Gastroesophageal sphincter (tissue), 4 donors: ENCODE measurements around the gene COA5. TPM values are rescaled to one million over a fixed set of nuclear protein-coding genes. Genes with fewer than 3 reads are reported as not detected.

Experiments
- ATAC-seq: fragments of 150-250 bp; one replicate; pipeline ENCODE4 v1.9.1; 2016; ENCODE audit warnings: mild to moderate bottlenecking, moderate library complexity
- H3K27ac ChIP-seq, 4 donors: fragments of 200-600 bp; sonication (generic) in 3 of 4; 1 replicate in 3 of 4; 2 replicates in 1 of 4; pipeline ENCODE4 v1.5.1; 2016 to 2019
- H3K27me3 ChIP-seq: fragments of 200-600 bp; sonication (generic); one replicate; pipeline ENCODE4 v1.5.1; 2019
- H3K36me3 ChIP-seq, 2 donors: fragments of 200-600 bp; sonication (generic); one replicate each; pipeline ENCODE4 v1.5.1; 2019; ENCODE audit warnings: control low read depth in 1 of 2
- H3K4me1 ChIP-seq, 3 donors: fragments of 200-600 bp; sonication (generic); 1 replicate in 2 of 3; 2 replicates in 1 of 3; pipeline ENCODE4 v1.5.1; 2016 to 2019; ENCODE audit warnings: control low read depth in 2 of 3
- H3K4me3 ChIP-seq, 2 donors: fragments of 200-600 bp; sonication (generic); one replicate each; pipeline ENCODE4 v1.5.1; 2019; ENCODE audit warnings: mild to moderate bottlenecking in 1 of 2, moderate library complexity in 1 of 2
- H3K9me3 ChIP-seq, 3 donors: fragments of 200-600 bp; sonication (generic); one replicate each; pipeline ENCODE4 v1.5.1; 2017 to 2019; ENCODE audit warnings: control low read depth in 2 of 3
- EP300 ChIP-seq: sonication (generic); formaldehyde crosslinking; IDR thresholded peaks from one replicate; pipeline ENCODE4 v1.6.1; 2017; ENCODE audit warnings: antibody characterized with exemption, mild to moderate bottlenecking
- POLR2A ChIP-seq, 2 donors: fragments of 450-650 bp; IDR thresholded peaks; one replicate each; pipeline ENCODE4 v1.6.1; 2017; ENCODE audit warnings: antibody characterized with exemption in 2 of 2, mild to moderate bottlenecking in 2 of 2, moderate library complexity in 1 of 2
- POLR2AphosphoS5 ChIP-seq: sonication (generic); formaldehyde crosslinking; IDR thresholded peaks from one replicate; pipeline ENCODE4 v1.6.1; 2017; ENCODE audit warnings: antibody characterized with exemption
- WGBS, 2 donors: methylation state at CpG; one replicate each; pipeline ENCODE4 v1.1.5; 2018; ENCODE audit warnings: low coverage in 1 of 2; 5-methylcytosine and 5-hydroxymethylcytosine counted together
- total RNA-seq, 4 donors: library from RNA; depleted of rRNA; stranded (reverse); fragments of >200 nt; gene quantifications; one replicate each; pipeline ENCODE4 v1.1.0, GENCODE V29; 2016
- TF ChIP-seq, protein P1 (sequence below), 4 experiments: fragments of 200-600 bp in 2 of 4; fragments of 450-650 bp in 2 of 4; sonication (generic) in 1 of 4; IDR thresholded peaks; one replicate each; pipeline ENCODE4 v1.5.1; 2017 to 2019; ENCODE audit warnings: antibody characterized with exemption in 4 of 4, mild to moderate bottlenecking in 2 of 4, moderate library complexity in 2 of 4

Gene COA5
- total RNA-seq, 4 donors from 2014 or later, result 35.1 to 64.9 (median 42.3) TPM

DNA sequence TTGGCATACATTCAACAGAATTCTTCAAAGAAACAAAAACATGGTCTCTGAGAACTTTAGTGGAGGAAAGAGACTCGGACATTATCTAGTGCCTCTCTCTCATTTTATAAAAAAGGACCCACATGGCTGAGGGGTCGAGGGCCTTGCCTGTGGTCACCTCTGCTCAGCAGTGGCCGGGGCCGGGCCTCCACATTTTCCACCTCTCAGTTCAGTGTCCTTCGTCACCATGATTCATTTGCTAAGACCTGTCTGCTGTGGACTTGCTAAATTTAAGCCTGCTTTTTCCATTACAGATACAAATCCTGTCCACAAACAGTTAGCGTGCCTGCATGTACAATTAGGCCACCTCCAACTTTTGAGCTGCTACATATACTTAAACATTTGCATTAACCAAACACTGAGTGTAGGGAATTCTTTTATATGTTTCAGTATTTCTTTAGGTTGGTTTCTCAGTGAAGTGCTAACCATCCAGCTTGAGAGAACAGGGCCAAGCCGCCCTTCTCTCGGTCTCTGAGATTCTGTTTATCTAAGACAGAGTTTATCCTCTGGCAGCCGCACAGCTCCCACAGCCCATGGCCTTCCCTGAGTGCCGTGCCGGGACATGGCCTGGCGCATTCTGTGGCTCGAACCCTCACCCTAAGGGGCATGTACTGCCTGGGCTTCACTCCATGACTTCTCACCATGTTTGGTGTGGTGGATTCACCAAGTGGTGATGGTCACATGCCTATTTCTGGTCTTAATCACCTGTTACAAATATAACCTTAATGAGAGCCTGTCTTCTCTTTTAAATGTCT is 46.2 kb downstream of the COA5 start:
- H3K4me3 ChIP-seq, result no peak overlapping the region

GRCh38 chr2:98561018-98561417 is 47.3 kb downstream of the COA5 start:
- WGBS, 2 donors, result 73 to 79% methylated on average over 9 of the region's 9 CpGs
- Histone ChIP-seq H3K4me3 (no peak overlapping the region), H3K36me3 (peaks cover 0 to 69% of the 10 kb centered on the region in 2 donors), H3K27me3 (no peaks in the 10 kb centered on the region), H3K4me1 (peaks cover 0 to 50% (median 0%) of the 10 kb centered on the region in 3 donors), H3K27ac (peak overlapping the region; percentile 66 to 85 (median 83)), H3K9me3 (no peaks in the 10 kb centered on the region)
- no peak for ATAC-seq
- TF ChIP-seq EP300, result no peak

More for the DNA sequence above, 46.2 kb downstream of the COA5 start:
- WGBS, 2 donors, result 28 to 42% methylated on average over 13 of the region's 13 CpGs
- no peaks in the 10 kb centered on the region for H3K9me3 ChIP-seq
- H3K27me3 ChIP-seq, result no peaks in the 10 kb centered on the region
- H3K27ac ChIP-seq, result peak overlapping the region; percentile 66 to 85 (median 83)
- ATAC-seq, result peak; percentile 32
- peaks cover 0 to 50% (median 0%) of the 10 kb centered on the region in 3 donors for H3K4me1 ChIP-seq
- TF ChIP-seq POLR2A (IDR thresholded peaks at IDR 0.05) (no peak), POLR2AphosphoS5 (no peak), EP300 (no peak)
- TF ChIP-seq, protein P1, sequence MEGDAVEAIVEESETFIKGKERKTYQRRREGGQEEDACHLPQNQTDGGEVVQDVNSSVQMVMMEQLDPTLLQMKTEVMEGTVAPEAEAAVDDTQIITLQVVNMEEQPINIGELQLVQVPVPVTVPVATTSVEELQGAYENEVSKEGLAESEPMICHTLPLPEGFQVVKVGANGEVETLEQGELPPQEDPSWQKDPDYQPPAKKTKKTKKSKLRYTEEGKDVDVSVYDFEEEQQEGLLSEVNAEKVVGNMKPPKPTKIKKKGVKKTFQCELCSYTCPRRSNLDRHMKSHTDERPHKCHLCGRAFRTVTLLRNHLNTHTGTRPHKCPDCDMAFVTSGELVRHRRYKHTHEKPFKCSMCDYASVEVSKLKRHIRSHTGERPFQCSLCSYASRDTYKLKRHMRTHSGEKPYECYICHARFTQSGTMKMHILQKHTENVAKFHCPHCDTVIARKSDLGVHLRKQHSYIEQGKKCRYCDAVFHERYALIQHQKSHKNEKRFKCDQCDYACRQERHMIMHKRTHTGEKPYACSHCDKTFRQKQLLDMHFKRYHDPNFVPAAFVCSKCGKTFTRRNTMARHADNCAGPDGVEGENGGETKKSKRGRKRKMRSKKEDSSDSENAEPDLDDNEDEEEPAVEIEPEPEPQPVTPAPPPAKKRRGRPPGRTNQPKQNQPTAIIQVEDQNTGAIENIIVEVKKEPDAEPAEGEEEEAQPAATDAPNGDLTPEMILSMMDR (IDR thresholded peaks at IDR 0.05), result no peak
- peaks cover 0 to 73% of the 10 kb centered on the region in 2 donors for H3K36me3 ChIP-seq

- peak; percentile 48 for TF ChIP-seq POLR2AphosphoS5
- TF ChIP-seq, protein P1 (IDR thresholded peaks at IDR 0.05), result no peak
- H3K27ac ChIP-seq, result peak overlapping the region; percentile 66 to 85 (median 83)
- peaks cover 0 to 50% (median 0%) of the 10 kb centered on the region in 3 donors for H3K4me1 ChIP-seq
These were observed 48.0 kb downstream of the COA5 start for GRCh38 chr2:98560256-98560771.

GRCh38 chr2:98559581-98559980 is 48.7 kb downstream of the COA5 start:
- Histone ChIP-seq H3K27me3 (no peaks in the 10 kb centered on the region), H3K27ac (peak overlapping the region in 3 of 4 donors; percentile 82 to 85 (median 84)), H3K9me3 (no peaks in the 10 kb centered on the region), H3K4me3 (no peak overlapping the region), H3K36me3 (peaks cover 0 to 69% of the 10 kb centered on the region in 2 donors), H3K4me1 (peaks cover 0 to 50% (median 0%) of the 10 kb centered on the region in 3 donors)
- ATAC-seq, result no peak
- TF ChIP-seq, protein P1 (IDR thresholded peaks at IDR 0.05), result no peak
- TF ChIP-seq EP300 (no peak), POLR2A (IDR thresholded peaks at IDR 0.05) (no peak), POLR2AphosphoS5 (no peak)
- WGBS, 2 donors, result 89 to 95% methylated on average over 3 of the region's 3 CpGs

More at GRCh38 chr2:98560256-98560771, 48.0 kb downstream of the COA5 start:
- no peak overlapping the region for H3K4me3 ChIP-seq
- H3K9me3 ChIP-seq, result no peaks in the 10 kb centered on the region
- peaks cover 0 to 69% of the 10 kb centered on the region in 2 donors for H3K36me3 ChIP-seq
- H3K27me3 ChIP-seq, result no peaks in the 10 kb centered on the region
- WGBS, 2 donors, result 37 to 60% methylated on average over 2 to 4 of the region's 9 CpGs
- ATAC-seq, result peak; percentile 72

- 92% methylated on average over 10 of the region's 16 CpGs; no CpG with 5 or more reads in 1 of the 2 donors for WGBS, 2 donors
- ATAC-seq, result no peak
- Histone ChIP-seq H3K27ac (peak overlapping the region in 3 of 4 donors; percentile 82 to 85 (median 84)), H3K36me3 (peaks cover 0 to 69% of the 10 kb centered on the region in 2 donors), H3K4me3 (no peak overlapping the region), H3K27me3 (no peaks in the 10 kb centered on the region), H3K4me1 (peaks cover 0 to 50% (median 0%) of the 10 kb centered on the region in 3 donors), H3K9me3 (no peaks in the 10 kb centered on the region)
- no peak for TF ChIP-seq POLR2A (IDR thresholded peaks at IDR 0.05)
- TF ChIP-seq POLR2AphosphoS5, result peak; percentile 25
- no peak for TF ChIP-seq EP300
- TF ChIP-seq, protein P1 (IDR thresholded peaks at IDR 0.05), result no peak
These were observed 49.3 kb downstream of the COA5 start for GRCh38 chr2:98558852-98559530.
